Common myeloid progenitor, CD34-positive (primary cell): ENCODE results near the gene WDR86.
A peak's percentile ranks its signal among the peaks of the same experiment; 100 is the strongest.

Experiments used
- CTCF ChIA-PET: fragments of 350-600 bp; sonication (Branson Sonifier 250); formaldehyde crosslinking; loops from one replicate; lab custom pipeline; 2021; ENCODE audit warnings: antibody characterized with exemption; lab: Charles Lee
- POLR2A ChIA-PET: fragments of 350-600 bp; sonication (Branson Sonifier 250); formaldehyde crosslinking; loops from one replicate; lab custom pipeline; 2021; ENCODE audit warnings: antibody characterized with exemption; lab: Charles Lee
- DNase-seq, 3 donors: peaks; one replicate each; pipeline versions ENCODE4 v3.0.0 to v3.0.0-alpha.2; 2013
- H3K27ac ChIP-seq, 2 experiments: 1 replicate in 1 of 2; 2 replicates in 1 of 2; pipeline ENCODE4 v1.7.0; 2013; ENCODE audit warnings: inconsistent platforms in 2 of 2, low read length in 2 of 2, mild to moderate bottlenecking in 2 of 2, low read depth in 1 of 2, moderate library complexity in 1 of 2; ENCODE audit not compliant: severe bottlenecking in 2 of 2, insufficient read depth in 1 of 2, poor library complexity in 1 of 2
- H3K27me3 ChIP-seq, 5 experiments: replicated peaks in 2 of 5; 1 replicate in 3 of 5; 2 replicates in 2 of 5; pipeline versions ENCODE4 v1.6.1 to v1.7.0; 2013; ENCODE audit warnings: low read length in 4 of 5, mild to moderate bottlenecking in 2 of 5, moderate library complexity in 2 of 5, inconsistent platforms in 1 of 5; ENCODE audit not compliant: insufficient read depth in 5 of 5, control insufficient read depth in 4 of 5
- H3K36me3 ChIP-seq, 4 experiments: 1 replicate in 2 of 4; 2 replicates in 2 of 4; pipeline versions ENCODE4 v1.6.1 to v1.7.0; 2013; ENCODE audit warnings: low read length in 3 of 4, control low read depth in 1 of 4, mild to moderate bottlenecking in 1 of 4; ENCODE audit not compliant: control insufficient read depth in 4 of 4, insufficient read depth in 4 of 4
- H3K4me1 ChIP-seq, 4 experiments: 1 replicate in 3 of 4; 2 replicates in 1 of 4; pipeline versions ENCODE4 v1.6.1 to v1.7.1; 2013; ENCODE audit warnings: low read length in 3 of 4, mild to moderate bottlenecking in 3 of 4, control low read depth in 1 of 4, inconsistent platforms in 1 of 4, moderate library complexity in 1 of 4; ENCODE audit not compliant: control insufficient read depth in 4 of 4, insufficient read depth in 4 of 4; ENCODE audit errors: control extremely low read depth in 1 of 4
- H3K4me3 ChIP-seq, 7 experiments: 1 replicate in 4 of 7; 2 replicates in 3 of 7; pipeline versions ENCODE4 v1.5.1 to v1.7.0; 2013; ENCODE audit warnings: mild to moderate bottlenecking in 7 of 7, low read length in 6 of 7, moderate library complexity in 6 of 7, inconsistent platforms in 2 of 7, low read depth in 2 of 7, control low read depth in 1 of 7; ENCODE audit not compliant: insufficient read depth in 4 of 7, control insufficient read depth in 1 of 7; ENCODE audit errors: extremely low read depth in 1 of 7
- H3K9me3 ChIP-seq, 5 experiments: 1 replicate in 4 of 5; 2 replicates in 1 of 5; pipeline versions ENCODE4 v1.6.1 to v1.7.1; 2013; ENCODE audit warnings: low read length in 4 of 5, mild to moderate bottlenecking in 2 of 5, inconsistent platforms in 1 of 5, low read depth in 1 of 5, moderate library complexity in 1 of 5; ENCODE audit not compliant: control insufficient read depth in 4 of 5, insufficient read depth in 2 of 5; ENCODE audit errors: control extremely low read depth in 1 of 5
- WGBS: methylation state at CpG from one replicate; pipeline ENCODE4 v1.1.5; 2013; ENCODE audit not compliant: insufficient coverage; 5-methylcytosine and 5-hydroxymethylcytosine counted together

Gene WDR86

GRCh38 chr7:151413241-151413640 is 3.4 kb upstream of the WDR86 start:
- ChIA-PET POLR2A (no interaction called here), CTCF (interaction anchor here (1.6 to 2.2 kb wide), 3 partner anchors 25 to 45 kb away, joined by 4 to 8 read pairs (median 8); no protein-coding TSS in a partner anchor)
- DNase-seq: no peak
- Histone ChIP-seq H3K4me3 (no peak overlapping the region), H3K27ac (no peak overlapping the region), H3K9me3 (no peaks in the 10 kb centered on the region), H3K4me1 (peaks cover 0 to 47% (median 32%) of the 10 kb centered on the region in 4 experiments), H3K36me3 (no peaks in the 10 kb centered on the region), H3K27me3 (peaks cover 0 to 70% (median 26%) of the 10 kb centered on the region in 5 experiments)
- 93% methylated on average over 3 of the region's 4 CpGs for WGBS

- WGBS: 87% methylated on average over 3 of the region's 4 CpGs
- CTCF ChIA-PET: interaction anchor here (0.8 to 3.9 kb wide), 9 partner anchors 11 to 44 kb away, joined by 3 to 18 read pairs (median 4); no protein-coding TSS in a partner anchor
- peaks cover 0 to 77% (median 26%) of the 10 kb centered on the region in 5 experiments for H3K27me3 ChIP-seq
- no peaks in the 10 kb centered on the region for H3K36me3 ChIP-seq
- no peak for DNase-seq
- H3K4me3 ChIP-seq: no peak overlapping the region
- peaks cover 0 to 47% (median 32%) of the 10 kb centered on the region in 4 experiments for H3K4me1 ChIP-seq
- POLR2A ChIA-PET: no interaction called here
- no peak overlapping the region for H3K27ac ChIP-seq
- no peaks in the 10 kb centered on the region for H3K9me3 ChIP-seq
These were observed 2.5 kb upstream of the WDR86 start for GRCh38 chr7:151412318-151412717.

DNA sequence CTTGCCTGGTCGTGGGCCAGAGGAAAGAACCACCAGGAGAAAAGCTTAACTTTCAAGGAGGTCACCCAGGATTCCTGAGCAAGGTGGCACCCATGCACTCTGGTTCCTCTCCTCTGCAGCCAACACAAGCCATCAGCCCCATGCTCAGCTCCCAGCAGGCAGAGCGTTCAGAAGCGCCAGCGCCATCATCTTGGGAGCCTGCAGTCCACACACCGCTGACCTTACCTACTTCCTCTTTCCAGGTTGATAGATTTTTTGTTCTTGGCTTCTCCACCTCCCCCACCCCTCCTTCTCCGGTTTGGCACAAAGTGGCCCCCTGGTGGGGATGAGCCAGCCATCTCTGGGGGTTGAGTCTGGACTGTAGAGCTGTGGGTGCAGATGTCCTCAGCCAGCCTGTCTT is 1.7 kb upstream of the WDR86 start:
- ChIA-PET POLR2A (no interaction called here), CTCF (interaction anchor here (0.8 to 3.9 kb wide), 11 partner anchors 12 to 43 kb away, joined by 3 to 18 read pairs (median 5); no protein-coding TSS in a partner anchor)
- Histone ChIP-seq H3K36me3 (no peaks in the 10 kb centered on the region), H3K4me1 (peaks cover 0 to 41% (median 32%) of the 10 kb centered on the region in 4 experiments), H3K9me3 (no peaks in the 10 kb centered on the region), H3K4me3 (peak overlapping the region in 1 of 7 experiments; percentile 7), H3K27me3 (peaks cover 0 to 76% (median 26%) of the 10 kb centered on the region in 5 experiments), H3K27ac (no peak overlapping the region)
- peak; percentile 75 to 87 (median 84) for DNase-seq
- 71% methylated on average over 1 of the region's 6 CpGs for WGBS

DNA sequence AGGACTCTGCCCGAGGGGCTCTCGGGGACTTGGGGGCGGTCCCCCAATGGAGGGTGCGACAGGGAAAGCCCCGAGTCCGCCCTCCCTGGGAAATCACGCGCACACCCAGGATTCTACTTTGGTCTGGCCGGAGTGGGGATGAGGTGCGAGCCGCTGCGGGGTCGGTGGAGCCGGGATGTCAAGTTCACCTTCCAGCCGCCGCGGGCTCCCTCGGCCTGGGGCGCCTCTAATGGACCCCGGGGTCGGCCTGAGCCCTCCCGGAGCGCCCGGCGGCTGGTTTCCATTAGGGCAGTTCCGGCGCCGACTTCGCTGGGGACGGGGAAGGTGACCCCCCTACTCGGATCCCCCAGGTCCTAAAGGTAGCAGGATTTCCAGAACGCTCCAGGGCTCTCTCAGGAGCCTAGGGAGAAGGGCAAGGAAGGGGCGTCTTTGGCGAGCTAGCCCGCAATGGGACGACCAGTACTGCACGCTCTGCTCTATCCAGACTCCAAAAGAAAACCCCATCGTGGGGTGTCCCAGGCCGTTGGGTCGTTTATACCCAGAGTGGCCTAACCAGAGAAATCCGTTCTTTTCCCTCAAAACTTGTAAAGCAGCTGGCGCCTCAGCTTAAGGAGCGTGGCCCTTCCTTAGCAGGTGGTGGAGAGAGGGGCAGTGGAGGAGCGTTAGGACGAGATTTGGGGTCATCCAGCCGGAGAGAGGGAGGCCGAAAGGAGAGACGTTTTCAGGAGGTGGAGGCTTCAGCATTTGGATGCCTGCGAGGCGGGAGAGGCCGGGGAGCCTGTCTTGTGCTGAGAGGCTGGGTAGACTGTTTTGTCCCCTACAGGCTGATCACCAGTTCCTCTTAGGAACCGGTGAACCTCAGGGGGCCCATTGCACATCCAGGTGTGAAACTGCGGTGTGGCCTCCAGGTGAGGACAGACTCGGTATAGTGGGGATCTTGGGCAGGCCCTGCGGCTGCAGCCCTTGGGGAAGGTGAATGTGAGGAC is 860 bp upstream of the WDR86 start:
- H3K36me3 ChIP-seq: no peaks in the 10 kb centered on the region
- WGBS: 19% methylated on average over 43 of the region's 55 CpGs
- peaks cover 0 to 76% (median 26%) of the 10 kb centered on the region in 5 experiments for H3K27me3 ChIP-seq
- peak in 1 of 3 donors; percentile 27 for DNase-seq
- ChIA-PET CTCF (interaction anchor here (0.9 to 3.9 kb wide), 6 partner anchors 11 to 42 kb away, joined by 4 to 18 read pairs (median 5); no protein-coding TSS in a partner anchor), POLR2A (no interaction called here)
- H3K27ac ChIP-seq: no peak overlapping the region
- peaks cover 0 to 36% (median 32%) of the 10 kb centered on the region in 4 experiments for H3K4me1 ChIP-seq
- peak overlapping the region; percentile 1 to 67 (median 60) for H3K4me3 ChIP-seq
- no peaks in the 10 kb centered on the region for H3K9me3 ChIP-seq

DNA sequence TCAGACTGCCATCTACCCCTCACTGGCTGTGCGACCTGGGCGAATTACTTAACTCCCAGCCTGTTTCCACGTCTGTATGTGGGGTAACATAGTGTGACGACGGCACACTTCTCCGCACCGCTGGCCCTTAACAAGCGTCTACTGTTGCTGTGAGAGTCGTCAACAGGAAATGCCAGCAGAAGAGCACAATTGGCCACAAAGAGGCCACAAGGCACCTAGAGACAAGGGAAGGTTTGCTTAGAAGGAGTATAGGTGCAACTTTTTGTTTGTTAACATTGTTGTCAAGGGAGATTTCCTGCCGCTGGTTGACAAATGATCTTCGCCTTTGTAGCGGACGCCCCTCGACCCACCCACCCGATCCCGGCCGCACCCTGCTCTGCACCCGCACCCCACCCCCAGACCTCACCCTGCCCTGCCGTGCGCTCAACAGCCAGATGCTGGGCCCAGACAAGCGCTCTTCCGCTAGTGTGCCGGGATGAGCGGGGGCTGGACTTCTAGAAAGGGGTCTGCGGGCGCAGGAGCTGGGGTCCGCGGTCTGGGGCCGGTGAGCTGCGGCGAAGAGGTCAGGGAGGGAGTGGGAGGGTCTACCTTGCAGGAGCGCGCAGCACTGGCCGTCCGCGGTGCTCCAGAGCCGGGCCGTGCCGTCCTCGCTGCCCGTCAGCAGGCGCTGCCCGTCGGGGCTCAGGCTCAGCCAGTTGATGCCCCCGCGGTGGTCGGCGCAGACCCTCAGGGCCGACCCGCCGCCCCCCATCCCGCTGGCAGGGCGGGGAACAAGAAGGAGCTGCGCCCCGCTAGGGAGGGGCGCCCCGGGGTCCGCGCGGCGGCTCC is 785 bp downstream of the WDR86 start:
- peaks cover 0 to 40% (median 32%) of the 10 kb centered on the region in 4 experiments for H3K4me1 ChIP-seq
- H3K36me3 ChIP-seq: no peaks in the 10 kb centered on the region
- peak; percentile 50 to 85 (median 75) for DNase-seq
- H3K9me3 ChIP-seq: no peaks in the 10 kb centered on the region
- H3K4me3 ChIP-seq: peak overlapping the region in 6 of 7 experiments; percentile 10 to 67 (median 61)
- ChIA-PET CTCF (interaction anchor here (2.6 to 3.9 kb wide), 2 partner anchors 40 to 41 kb away, joined by 11 to 18 read pairs; no protein-coding TSS in a partner anchor), POLR2A (no interaction called here)
- WGBS: 12% methylated on average over 39 of the region's 61 CpGs
- H3K27me3 ChIP-seq: peaks cover 0 to 72% (median 26%) of the 10 kb centered on the region in 5 experiments
- no peak overlapping the region for H3K27ac ChIP-seq

DNA sequence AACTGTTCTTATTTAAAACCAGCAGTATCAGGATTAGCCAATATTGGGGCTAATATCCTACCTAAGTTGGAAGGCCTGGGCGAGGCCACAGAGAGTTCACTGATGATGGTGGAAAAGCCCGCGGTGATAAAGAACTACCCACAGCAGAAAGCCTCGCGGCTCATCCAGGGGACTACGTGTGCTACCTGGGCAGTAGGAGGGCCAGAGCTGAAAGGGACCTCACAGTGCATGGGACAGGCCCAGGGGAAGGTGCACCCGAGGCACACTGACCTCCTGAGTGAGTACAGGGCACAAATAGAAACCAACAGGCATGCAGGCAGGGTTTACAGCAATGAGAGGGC is 1.4 kb downstream of the WDR86 start:
- ChIA-PET CTCF (interaction anchor here (1.3 kb wide), 1 partner anchor 37 kb away, joined by 4 read pairs; no protein-coding TSS in a partner anchor), POLR2A (no interaction called here)
- 91% methylated on average over 7 of the region's 7 CpGs for WGBS
- DNase-seq: no peak
- Histone ChIP-seq H3K36me3 (no peaks in the 10 kb centered on the region), H3K9me3 (no peaks in the 10 kb centered on the region), H3K27me3 (peaks cover 0 to 67% (median 26%) of the 10 kb centered on the region in 5 experiments), H3K4me3 (peak overlapping the region in 1 of 7 experiments; percentile 62), H3K4me1 (peaks cover 0 to 46% (median 35%) of the 10 kb centered on the region in 4 experiments), H3K27ac (no peak overlapping the region)
